Upper lobe of left lung (tissue), 4 donors: ENCODE data around the gene RAB6B.

Source experiments
- EP300 ChIP-seq, 4 donors: sonication (generic); formaldehyde crosslinking; IDR thresholded peaks; one replicate each; pipeline ENCODE4 v1.5.1; 2017; ENCODE audit warnings: antibody characterized with exemption in 4 of 4, control low read depth in 2 of 4
- POLR2A ChIP-seq, 4 donors: fragments of 450-650 bp; IDR thresholded peaks; one replicate each; pipeline ENCODE4 v1.5.1; 2016 to 2017; ENCODE audit warnings: antibody characterized with exemption in 4 of 4, mild to moderate bottlenecking in 2 of 4
- POLR2AphosphoS5 ChIP-seq, 2 donors: sonication (generic); formaldehyde crosslinking; IDR thresholded peaks; one replicate each; pipeline ENCODE4 v1.5.1; 2017; ENCODE audit warnings: antibody characterized with exemption in 2 of 2
- TF ChIP-seq, protein P1 (sequence below), 6 experiments: fragments of 450-650 bp in 4 of 6; fragments of 200-600 bp in 2 of 6; sonication (generic) in 2 of 6; IDR thresholded peaks; one replicate each; pipeline ENCODE4 v1.5.1; 2016 to 2019; ENCODE audit warnings: antibody characterized with exemption in 6 of 6

GRCh38 chr3:133921592-133921991, 25.9 kb upstream of the RAB6B start:
- TF ChIP-seq, protein P1, sequence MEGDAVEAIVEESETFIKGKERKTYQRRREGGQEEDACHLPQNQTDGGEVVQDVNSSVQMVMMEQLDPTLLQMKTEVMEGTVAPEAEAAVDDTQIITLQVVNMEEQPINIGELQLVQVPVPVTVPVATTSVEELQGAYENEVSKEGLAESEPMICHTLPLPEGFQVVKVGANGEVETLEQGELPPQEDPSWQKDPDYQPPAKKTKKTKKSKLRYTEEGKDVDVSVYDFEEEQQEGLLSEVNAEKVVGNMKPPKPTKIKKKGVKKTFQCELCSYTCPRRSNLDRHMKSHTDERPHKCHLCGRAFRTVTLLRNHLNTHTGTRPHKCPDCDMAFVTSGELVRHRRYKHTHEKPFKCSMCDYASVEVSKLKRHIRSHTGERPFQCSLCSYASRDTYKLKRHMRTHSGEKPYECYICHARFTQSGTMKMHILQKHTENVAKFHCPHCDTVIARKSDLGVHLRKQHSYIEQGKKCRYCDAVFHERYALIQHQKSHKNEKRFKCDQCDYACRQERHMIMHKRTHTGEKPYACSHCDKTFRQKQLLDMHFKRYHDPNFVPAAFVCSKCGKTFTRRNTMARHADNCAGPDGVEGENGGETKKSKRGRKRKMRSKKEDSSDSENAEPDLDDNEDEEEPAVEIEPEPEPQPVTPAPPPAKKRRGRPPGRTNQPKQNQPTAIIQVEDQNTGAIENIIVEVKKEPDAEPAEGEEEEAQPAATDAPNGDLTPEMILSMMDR (IDR thresholded peaks at IDR 0.05): no peak
- TF ChIP-seq POLR2A (IDR thresholded peaks at IDR 0.05) (no peak), POLR2AphosphoS5 (IDR thresholded peaks at IDR 0.05) (no peak), EP300 (IDR thresholded peaks at IDR 0.05) (no peak)
